Measurements from ENCODE around the gene NMT1. TPM values are rescaled to one million over a fixed set of nuclear protein-coding genes. Genes with fewer than 3 reads are reported as not detected.

The NMT1 gene
- total RNA-seq, 2 donors from 2014 or later: 44.6 to 52.7 TPM

- no peaks in the 10 kb centered on the region for H3K27me3 ChIP-seq
- H3K9me3 ChIP-seq: no peaks in the 10 kb centered on the region
- peaks cover 0 to 58% of the 10 kb centered on the region in 2 donors for H3K4me1 ChIP-seq
- no peak for DNase-seq (ENCODE audit: low spot score)
- H3K4me3 ChIP-seq: no peak overlapping the region
- TF ChIP-seq, protein P1, sequence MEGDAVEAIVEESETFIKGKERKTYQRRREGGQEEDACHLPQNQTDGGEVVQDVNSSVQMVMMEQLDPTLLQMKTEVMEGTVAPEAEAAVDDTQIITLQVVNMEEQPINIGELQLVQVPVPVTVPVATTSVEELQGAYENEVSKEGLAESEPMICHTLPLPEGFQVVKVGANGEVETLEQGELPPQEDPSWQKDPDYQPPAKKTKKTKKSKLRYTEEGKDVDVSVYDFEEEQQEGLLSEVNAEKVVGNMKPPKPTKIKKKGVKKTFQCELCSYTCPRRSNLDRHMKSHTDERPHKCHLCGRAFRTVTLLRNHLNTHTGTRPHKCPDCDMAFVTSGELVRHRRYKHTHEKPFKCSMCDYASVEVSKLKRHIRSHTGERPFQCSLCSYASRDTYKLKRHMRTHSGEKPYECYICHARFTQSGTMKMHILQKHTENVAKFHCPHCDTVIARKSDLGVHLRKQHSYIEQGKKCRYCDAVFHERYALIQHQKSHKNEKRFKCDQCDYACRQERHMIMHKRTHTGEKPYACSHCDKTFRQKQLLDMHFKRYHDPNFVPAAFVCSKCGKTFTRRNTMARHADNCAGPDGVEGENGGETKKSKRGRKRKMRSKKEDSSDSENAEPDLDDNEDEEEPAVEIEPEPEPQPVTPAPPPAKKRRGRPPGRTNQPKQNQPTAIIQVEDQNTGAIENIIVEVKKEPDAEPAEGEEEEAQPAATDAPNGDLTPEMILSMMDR (IDR thresholded peaks at IDR 0.05): no peak
- H3K36me3 ChIP-seq: peaks cover 94% of the 10 kb centered on the region
- peak overlapping the region; percentile 72 to 87 for H3K27ac ChIP-seq
Observed at GRCh38 chr17:45101883-45102811, 41.0 kb downstream of the NMT1 start.

DNA sequence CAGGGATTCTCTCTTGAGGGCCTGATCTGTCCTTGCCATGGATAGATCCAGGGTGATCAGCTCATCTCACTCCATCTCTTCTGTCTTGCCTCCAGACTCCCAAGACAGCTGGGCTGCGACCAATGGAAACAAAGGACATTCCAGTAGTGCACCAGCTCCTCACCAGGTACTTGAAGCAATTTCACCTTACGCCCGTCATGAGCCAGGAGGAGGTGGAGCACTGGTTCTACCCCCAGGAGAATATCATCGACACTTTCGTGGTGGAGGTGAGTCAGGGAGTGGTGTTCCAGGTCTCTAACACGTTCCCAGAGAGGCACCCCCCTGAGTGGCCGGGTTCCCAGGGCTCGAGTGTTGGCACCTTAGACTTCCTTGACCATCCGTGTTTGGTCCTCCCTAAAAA lies 41.7 kb downstream of the NMT1 start:
- Histone ChIP-seq H3K9me3 (no peaks in the 10 kb centered on the region), H3K4me1 (peaks cover 0 to 65% of the 10 kb centered on the region in 2 donors), H3K27ac (peak overlapping the region; percentile 72 to 87), H3K36me3 (peaks cover 94% of the 10 kb centered on the region), H3K4me3 (no peak overlapping the region), H3K27me3 (no peaks in the 10 kb centered on the region)
- DNase-seq (ENCODE audit: low spot score): no peak
- TF ChIP-seq, protein P1 (IDR thresholded peaks at IDR 0.05): no peak

DNA sequence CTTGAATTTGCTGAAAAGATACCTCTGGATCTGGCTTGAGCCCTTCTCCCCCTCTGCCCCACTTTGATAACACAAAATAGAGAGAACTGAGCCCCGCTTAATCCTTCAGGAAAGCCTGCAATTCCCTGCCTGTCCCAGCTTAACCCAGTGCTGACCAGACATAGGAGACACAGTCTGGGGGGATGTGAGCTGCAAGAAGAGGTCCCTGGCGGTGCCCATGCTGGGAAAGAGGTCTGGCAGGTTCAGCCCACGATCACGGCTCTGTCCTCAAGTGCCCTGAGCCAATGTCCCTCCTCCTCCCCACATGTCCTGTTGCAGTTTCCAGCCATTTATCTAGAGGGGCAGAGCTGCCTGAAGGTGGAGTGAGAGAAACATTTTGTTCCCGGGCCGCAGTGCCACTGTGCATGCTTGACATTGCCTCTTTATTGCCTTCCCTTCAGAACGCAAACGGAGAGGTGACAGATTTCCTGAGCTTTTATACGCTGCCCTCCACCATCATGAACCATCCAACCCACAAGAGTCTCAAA lies 42.2 kb downstream of the NMT1 start:
- Histone ChIP-seq H3K27ac (peak overlapping the region; percentile 72 to 87), H3K4me3 (no peak overlapping the region), H3K9me3 (no peaks in the 10 kb centered on the region), H3K27me3 (no peaks in the 10 kb centered on the region), H3K4me1 (peaks cover 0 to 66% of the 10 kb centered on the region in 2 donors), H3K36me3 (peaks cover 94% of the 10 kb centered on the region)
- DNase-seq (ENCODE audit: low spot score): no peak
- TF ChIP-seq, protein P1 (IDR thresholded peaks at IDR 0.05): no peak

GRCh38 chr17:45104029-45104428 lies 42.9 kb downstream of the NMT1 start:
- no peak for DNase-seq (ENCODE audit: low spot score)
- peaks cover 0 to 64% of the 10 kb centered on the region in 2 donors for H3K4me1 ChIP-seq
- H3K9me3 ChIP-seq: no peaks in the 10 kb centered on the region
- no peaks in the 10 kb centered on the region for H3K27me3 ChIP-seq
- TF ChIP-seq, protein P1 (IDR thresholded peaks at IDR 0.05): no peak
- H3K36me3 ChIP-seq: peaks cover 96% of the 10 kb centered on the region
- no peak overlapping the region for H3K4me3 ChIP-seq
- peak overlapping the region; percentile 72 to 87 for H3K27ac ChIP-seq

DNA sequence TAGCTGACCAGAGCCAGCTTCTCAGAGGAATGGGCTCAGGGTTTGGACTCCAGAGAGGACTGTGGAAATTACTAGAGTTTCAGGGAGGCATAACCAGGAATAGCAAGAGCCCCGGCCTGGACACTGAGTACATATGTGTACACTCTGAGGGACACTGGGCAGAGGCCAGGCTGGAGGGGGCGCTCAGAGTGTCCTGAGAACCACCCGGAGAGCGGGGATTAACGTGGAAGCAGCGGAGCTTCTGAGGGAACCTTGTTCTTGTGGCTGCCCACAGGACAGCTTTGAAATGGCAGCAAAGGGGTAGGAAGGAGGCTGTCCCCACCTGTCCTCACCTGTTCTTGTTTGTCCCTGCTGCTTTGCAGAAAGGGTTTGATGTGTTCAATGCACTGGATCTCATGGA lies 43.4 kb downstream of the NMT1 start:
- no peak overlapping the region for H3K4me3 ChIP-seq
- no peaks in the 10 kb centered on the region for H3K9me3 ChIP-seq
- peaks cover 94% of the 10 kb centered on the region for H3K36me3 ChIP-seq
- DNase-seq (ENCODE audit: low spot score): no peak
- peak overlapping the region; percentile 72 to 87 for H3K27ac ChIP-seq
- H3K27me3 ChIP-seq: no peaks in the 10 kb centered on the region
- H3K4me1 ChIP-seq: peaks cover 0 to 68% of the 10 kb centered on the region in 2 donors
- TF ChIP-seq, protein P1 (IDR thresholded peaks at IDR 0.05): no peak
